HG02852 (cell line): ENCODE measurements around the gene ARFGAP1.

Experiments used
- ATAC-seq: cut with Tn5 transposase; IDR thresholded peaks from one replicate; pipeline ENCODE4 v1.9.1; 2021; ENCODE audit warnings: mild to moderate bottlenecking, moderate library complexity; ENCODE audit not compliant: unreplicated experiment

Gene ARFGAP1

GRCh38 chr20:63259734-63260460 lies 12.7 kb upstream of the ARFGAP1 start:
- ATAC-seq, result no peak

DNA sequence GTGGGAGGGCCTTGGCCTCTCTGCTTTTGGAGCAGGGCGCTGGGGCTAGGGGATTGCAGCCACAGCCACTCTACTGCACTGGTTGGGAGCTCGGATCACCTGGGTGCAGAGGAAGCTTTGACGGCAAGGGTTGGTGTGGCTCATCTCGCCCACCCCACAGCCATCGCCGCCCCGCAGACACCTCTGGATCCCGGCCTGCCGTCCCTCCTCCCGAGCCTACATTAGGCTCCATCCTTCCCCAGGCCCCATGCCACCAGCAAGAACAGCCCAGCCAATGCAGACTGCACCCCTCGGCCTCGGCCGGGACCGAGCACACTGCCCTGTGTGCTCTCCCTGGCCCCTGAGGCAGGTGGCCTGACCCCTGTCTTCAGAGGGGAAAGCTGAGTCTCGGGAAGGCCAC lies 12.1 kb upstream of the ARFGAP1 start:
- ATAC-seq, result no peak

GRCh38 chr20:63261060-63261794 lies 11.4 kb upstream of the ARFGAP1 start:
- ATAC-seq, result no peak

DNA sequence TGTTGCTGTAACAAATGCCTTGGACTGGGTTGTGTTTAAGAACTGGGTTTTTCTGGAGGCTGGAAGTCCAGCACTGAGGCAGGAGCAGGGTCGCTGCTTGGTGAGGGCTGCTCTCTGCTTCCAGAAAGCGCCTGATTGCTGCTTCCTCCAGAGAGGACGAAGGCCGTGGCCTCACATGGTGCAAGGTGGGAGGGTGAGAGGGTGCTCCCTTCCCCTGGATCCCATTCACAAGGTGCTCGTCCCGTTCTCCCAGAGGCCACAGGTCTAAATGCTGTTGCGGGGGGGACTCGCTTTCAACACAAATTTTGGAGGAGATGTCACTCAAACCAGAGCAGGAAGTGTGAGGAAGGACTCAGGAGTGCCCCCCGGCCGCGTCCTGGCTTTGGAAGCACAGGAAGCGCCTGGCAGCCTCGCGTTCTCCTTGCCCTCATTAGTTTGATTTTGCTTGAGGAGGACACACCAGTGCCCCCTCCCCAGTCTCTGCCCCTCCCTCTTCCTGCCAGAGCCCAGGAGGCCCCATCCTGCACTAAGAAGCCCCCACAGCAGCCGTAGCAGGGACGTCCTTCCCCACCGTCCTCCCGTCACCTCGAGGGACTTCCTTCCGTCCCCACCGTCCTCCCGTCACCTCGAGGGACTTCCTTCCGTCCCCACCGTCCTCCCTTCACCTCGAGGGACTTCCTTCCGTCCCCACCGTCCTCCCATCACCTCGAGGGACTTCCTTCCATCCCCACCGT lies 10.7 kb upstream of the ARFGAP1 start:
- ATAC-seq, result no peak

DNA sequence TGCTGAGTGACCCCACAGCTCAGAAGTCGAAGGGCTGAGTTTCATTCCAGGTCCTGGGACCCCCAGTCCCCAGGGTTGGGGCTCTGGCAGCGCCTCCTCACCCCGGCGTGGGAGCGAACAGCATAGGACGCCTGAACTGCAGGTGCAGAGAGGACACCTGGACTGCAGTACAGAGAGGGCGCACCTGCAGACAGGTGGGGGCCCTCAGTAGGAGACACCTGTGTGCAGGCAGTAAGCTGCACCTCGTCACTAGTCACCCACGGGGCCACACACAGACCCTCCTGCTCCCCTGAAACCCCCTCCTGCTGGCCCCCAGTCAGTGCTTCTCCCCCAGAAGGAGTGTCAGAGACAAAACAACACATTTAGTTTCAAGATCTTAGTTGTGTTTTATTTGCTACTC lies 9.8 kb upstream of the ARFGAP1 start:
- no peak for ATAC-seq

- ATAC-seq, result no peak
Measured at GRCh38 chr20:63264000-63264399, 8.6 kb upstream of the ARFGAP1 start.

GRCh38 chr20:63264519-63264918 lies 8.1 kb upstream of the ARFGAP1 start:
- ATAC-seq, result no peak

DNA sequence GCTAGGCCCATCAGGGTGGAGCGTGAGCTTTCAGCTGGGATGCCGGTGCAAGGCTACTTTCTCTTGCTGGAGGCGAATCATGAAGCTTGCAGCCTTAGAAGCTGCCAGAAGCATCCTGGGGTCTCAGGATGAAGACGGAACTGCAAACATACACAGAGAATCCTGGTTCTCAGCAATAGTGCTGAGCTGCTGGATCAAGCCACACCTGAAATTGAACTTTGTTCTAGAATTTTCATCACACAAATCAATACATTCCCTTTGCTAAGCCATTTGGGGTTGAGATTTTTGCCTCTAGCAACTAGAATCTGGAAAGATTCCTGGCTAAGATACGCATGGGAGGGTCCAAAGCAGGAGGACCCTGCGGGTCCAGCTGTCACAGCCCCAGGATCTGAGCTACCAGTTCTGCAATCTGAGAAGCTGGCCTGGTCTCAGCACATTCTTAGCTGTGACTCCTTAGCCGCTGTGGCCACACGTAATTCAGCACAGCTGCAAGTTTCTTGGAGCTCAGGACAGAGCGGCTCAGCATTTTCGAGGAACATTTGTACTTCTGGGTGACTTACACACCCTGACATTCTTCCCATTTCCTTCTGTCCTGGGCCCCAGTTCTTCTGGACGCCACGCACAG lies 6.6 kb upstream of the ARFGAP1 start:
- ATAC-seq, result no peak

DNA sequence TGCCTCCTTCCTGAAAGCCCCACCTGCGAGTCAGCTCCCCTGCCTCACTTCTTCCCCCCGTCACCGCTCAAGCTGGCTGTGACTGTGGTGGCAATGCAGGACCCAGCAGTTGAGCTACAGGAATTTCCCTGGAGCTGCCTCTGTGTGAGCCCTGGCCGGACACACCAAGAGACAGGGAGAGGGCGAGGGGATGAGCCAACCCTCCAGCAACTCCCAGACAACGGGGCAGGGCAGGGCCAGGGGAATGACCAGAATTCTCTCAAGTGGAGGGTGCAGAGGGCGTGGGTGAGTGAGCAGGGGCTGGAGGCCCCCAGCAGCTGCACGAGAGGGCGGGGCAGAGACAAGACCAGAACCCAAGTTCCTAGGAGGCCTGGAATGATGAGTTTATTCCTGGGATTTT lies 4.9 kb upstream of the ARFGAP1 start:
- ATAC-seq, result no peak

GRCh38 chr20:63268256-63268655 lies 4.4 kb upstream of the ARFGAP1 start:
- no peak for ATAC-seq

DNA sequence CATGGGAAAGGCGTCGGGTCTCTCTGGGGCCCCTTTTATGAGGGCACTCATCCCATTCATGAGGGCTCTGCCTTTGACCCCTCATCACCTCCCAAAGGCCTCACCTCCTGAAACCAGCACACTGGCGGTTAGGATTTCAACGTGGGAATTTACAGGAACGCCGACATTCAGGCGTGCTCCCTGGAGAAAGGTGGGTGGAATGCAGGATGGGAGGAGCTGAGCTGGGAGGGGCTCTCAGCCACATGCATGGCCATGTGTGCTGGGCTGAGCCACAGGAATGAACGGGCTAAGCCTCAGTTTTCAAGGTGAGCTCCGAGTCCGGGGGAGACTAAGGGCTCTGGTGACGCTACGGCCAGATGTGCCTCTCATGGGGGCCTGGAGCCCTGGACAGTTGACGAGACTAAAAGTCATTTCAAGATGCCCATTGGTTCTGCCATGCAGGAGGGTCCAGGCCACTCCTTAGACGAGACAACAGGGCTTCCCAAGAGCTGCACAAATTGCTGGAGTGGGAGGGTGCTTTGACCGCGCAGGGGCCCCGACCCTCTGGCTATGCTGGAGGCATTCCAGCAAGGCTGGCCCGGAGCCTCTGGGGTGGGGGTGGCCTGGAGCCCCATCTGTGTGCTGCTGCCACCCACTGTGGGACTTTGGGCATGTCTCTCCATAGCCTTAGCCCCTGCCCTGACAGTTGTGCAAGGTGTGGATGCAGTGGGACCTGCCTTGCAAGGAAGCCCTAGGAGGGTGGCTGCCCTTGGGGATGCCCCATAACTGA lies 3.8 kb upstream of the ARFGAP1 start:
- ATAC-seq, result no peak

GRCh38 chr20:63269724-63270123 lies 2.9 kb upstream of the ARFGAP1 start:
- no peak for ATAC-seq

- ATAC-seq, result no peak
Measured at GRCh38 chr20:63270606-63271325, 1.8 kb upstream of the ARFGAP1 start.

DNA sequence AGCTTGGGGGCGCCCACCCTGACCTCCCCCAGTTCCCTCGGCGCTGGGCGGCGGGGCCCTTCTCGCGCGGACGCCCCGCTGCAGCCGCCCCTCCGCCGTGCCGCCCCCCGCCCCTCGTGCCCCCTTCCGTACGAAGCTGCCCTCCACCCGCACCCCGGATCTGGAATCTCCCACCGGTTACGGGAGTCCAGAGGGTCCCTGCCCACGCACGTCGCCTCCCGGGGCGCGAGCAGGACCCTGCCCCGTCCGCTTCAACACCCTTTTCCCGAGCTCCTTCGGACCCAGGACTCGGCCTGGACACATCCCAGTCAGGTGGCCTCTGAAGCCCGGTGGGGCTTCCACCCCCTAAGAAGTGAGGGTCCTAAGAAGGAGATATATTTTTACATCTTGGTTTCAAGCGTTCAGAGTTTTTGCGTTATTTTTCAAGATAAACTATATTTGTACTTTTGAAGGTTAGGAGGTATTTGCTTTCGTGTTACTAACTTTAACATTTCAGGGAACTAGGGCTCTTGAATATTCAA lies 506 bp downstream of the ARFGAP1 start:
- peak; percentile 9 for ATAC-seq

DNA sequence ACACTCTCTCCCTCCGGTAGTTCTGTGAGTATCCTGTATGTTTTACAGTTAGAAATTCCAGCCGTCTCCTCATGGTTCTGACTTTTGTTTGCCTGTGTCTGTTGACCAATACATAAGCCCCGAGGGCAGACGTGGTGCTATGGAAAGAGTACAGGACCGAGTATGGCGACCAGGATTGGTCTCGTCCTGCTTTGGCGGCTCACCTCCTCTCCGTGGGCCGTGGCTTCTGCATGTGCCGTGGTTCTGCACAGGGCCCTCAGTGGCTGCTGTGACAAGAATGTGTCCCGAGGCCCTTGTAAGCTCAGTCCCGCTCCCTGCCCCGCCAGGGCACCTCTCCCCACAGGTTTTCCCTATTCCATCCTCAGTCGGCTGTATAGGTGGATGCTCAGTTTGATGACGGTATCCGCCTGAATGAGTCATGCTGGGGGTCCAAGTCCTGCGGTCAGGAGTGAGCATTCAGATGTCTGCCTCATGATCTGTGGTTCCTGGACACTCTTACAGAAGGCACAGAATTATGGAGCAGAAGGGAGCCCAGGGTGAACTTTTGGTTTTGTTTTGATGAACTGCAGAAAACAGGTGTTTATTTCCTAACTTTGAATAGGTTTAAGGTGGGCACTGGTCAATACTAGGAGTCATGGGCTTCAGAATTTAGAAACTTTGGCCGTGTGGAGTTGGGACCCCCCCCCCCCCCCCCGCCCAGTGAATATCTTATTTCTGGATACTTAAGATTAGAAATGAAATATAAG lies 1.2 kb downstream of the ARFGAP1 start:
- ATAC-seq, result no peak

DNA sequence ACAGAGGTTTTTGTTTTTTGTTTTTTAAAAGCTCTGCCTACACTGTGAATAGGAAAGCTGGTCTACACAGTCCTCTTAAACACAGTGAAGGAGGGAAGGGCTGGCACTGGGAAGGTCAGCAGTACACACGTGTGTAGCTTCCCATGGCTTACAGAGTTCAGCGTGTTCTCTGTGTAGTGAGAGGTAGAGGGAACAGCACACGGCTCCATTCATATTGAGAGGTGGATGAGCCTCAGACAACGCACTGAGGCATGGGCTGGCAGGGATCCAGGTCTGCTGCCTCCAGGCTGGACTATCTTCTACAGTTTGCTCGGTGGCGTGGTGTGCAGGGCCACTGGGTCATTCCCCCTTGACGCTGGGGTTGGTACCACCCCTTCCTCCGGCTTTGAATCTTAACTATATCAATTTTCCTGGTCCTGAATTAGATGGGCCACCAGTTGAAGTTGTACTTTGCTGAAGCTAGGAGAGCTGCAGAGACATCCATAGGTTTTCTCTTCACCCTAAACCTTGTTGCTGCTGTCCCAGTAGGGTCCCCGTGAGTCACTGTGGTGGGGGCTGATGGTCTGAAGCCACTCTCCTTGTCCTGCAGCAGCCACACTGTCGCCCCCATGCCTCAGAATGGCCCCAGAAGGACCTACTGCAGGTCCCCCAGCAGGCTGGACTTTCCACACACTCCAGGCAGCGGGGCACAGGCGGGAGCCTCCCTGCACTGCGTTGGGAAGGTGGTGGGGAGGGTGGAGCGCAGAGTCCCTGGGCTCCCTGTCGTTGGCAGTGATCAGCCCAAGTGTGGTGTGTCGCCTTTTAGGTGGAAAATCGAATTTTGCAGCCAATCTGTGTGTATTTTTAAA lies 2.0 kb downstream of the ARFGAP1 start:
- no peak for ATAC-seq

GRCh38 chr20:63275825-63276224 lies 3.2 kb downstream of the ARFGAP1 start:
- ATAC-seq, result no peak

DNA sequence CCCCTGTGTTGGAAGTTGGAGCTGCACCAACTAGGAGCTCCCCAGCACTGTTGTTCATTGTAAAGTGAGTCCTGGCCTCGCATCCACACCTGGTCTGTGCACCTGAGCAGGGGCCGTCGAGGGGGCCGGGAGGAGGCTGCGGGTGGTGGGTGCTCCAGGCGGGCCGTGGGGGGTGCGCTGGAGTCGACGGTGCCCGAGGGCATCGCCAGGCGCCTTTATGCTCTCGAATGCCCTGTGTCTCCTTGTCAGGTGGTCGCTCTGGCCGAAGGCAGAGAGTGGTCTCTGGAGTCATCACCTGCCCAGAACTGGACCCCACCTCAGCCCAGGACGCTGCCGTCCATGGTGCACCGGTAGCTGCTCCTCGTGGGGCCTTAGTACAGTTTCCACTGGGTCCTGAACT lies 4.3 kb downstream of the ARFGAP1 start:
- no peak for ATAC-seq
